UCSD-AML1 (cell line): ENCODE results near the gene CFAP73.
"Not testable (repeated sequence)": the region's sequence is repeated elsewhere in the genome, so short reads cannot be mapped to it uniquely, and the experiment has no call there.

Experiments
- DNase-seq: peaks from one replicate; lab custom pipeline; 2025; ENCODE audit not compliant: unreplicated experiment; lab: John Stamatoyannopoulos, UW

Gene CFAP73

GRCh38 chr12:113186033-113186365 lies 36.5 kb downstream of the CFAP73 start:
- no peak for DNase-seq

- no peak for DNase-seq
Measured at GRCh38 chr12:113186666-113187325, 37.3 kb downstream of the CFAP73 start.

GRCh38 chr12:113189361-113189760 lies 39.8 kb downstream of the CFAP73 start:
- DNase-seq = no peak

- no peak for DNase-seq
Measured at GRCh38 chr12:113190761-113191160, 41.2 kb downstream of the CFAP73 start.

GRCh38 chr12:113191227-113191626 lies 41.7 kb downstream of the CFAP73 start:
- no peak for DNase-seq

GRCh38 chr12:113194971-113195391 lies 45.5 kb downstream of the CFAP73 start:
- no peak for DNase-seq

- no peak for DNase-seq
Measured at GRCh38 chr12:113195598-113195997, 46.1 kb downstream of the CFAP73 start.

GRCh38 chr12:113196582-113196981 lies 47.1 kb downstream of the CFAP73 start:
- DNase-seq = no peak

- peak; percentile 53 for DNase-seq
Measured at GRCh38 chr12:113196990-113197389, 47.5 kb downstream of the CFAP73 start.

- no peak for DNase-seq
Measured at GRCh38 chr12:113197518-113198077, 48.1 kb downstream of the CFAP73 start.

- DNase-seq = no peak
Measured at GRCh38 chr12:113198296-113198695, 48.8 kb downstream of the CFAP73 start.

- DNase-seq = no peak
Measured at GRCh38 chr12:113200021-113200797, 50.7 kb downstream of the CFAP73 start.

GRCh38 chr12:113201187-113202177 lies 52.0 kb downstream of the CFAP73 start:
- no peak for DNase-seq

- DNase-seq = no peak
Measured at GRCh38 chr12:113202300-113203075, 53.0 kb downstream of the CFAP73 start.

GRCh38 chr12:113203852-113204760 lies 54.6 kb downstream of the CFAP73 start:
- no peak for DNase-seq

GRCh38 chr12:113204804-113205203 lies 55.3 kb downstream of the CFAP73 start:
- DNase-seq = no peak

- not testable (repeated sequence) for DNase-seq
Measured at GRCh38 chr12:113206802-113207201, 57.3 kb downstream of the CFAP73 start.

- DNase-seq = peak; percentile 57
Measured at GRCh38 chr12:113207613-113208040, 58.1 kb downstream of the CFAP73 start.
